Activated gamma-delta T cell treated with anti-CD3 and anti-CD28 coated beads, Interleukin-2, amount 50 U/mL, for 16 hours (primary cell): Measurements from ENCODE around the gene WNT3A.
"Not testable (repeated sequence)": the region's sequence is repeated elsewhere in the genome, so short reads cannot be mapped to it uniquely, and the experiment has no call there.

Source experiments
- DNase-seq: peaks from one replicate; pipeline ENCODE4 v3.0.0-alpha.2; 2020; ENCODE audit warnings: low read depth

Gene WNT3A

GRCh38 chr1:228006786-228007048, at the start of gene WNT3A:
TSS of gene WNT3A (plus strand) at chr1:228006998. CDS start at chr1:228007129, 131 bp downstream.
- no peak for DNase-seq

- no peak for DNase-seq
Observed at GRCh38 chr1:227958617-227959324, 48.0 kb upstream of the WNT3A start.

GRCh38 chr1:227959325-227959860, 47.4 kb upstream of the WNT3A start:
- no peak for DNase-seq

GRCh38 chr1:227961651-227962466, 44.9 kb upstream of the WNT3A start:
- no peak for DNase-seq

- not testable (repeated sequence) for DNase-seq
Observed at GRCh38 chr1:227966733-227967132, 40.1 kb upstream of the WNT3A start.

GRCh38 chr1:227967815-227968214, 39.0 kb upstream of the WNT3A start:
- not testable (repeated sequence) for DNase-seq

- not testable (repeated sequence) for DNase-seq
Observed at GRCh38 chr1:227970076-227970995, 36.5 kb upstream of the WNT3A start.

GRCh38 chr1:227971216-227971615, 35.6 kb upstream of the WNT3A start:
- DNase-seq: not testable (repeated sequence)

- not testable (repeated sequence) for DNase-seq
Observed at GRCh38 chr1:227971643-227972282, 35.0 kb upstream of the WNT3A start.

GRCh38 chr1:227972283-227972679, 34.5 kb upstream of the WNT3A start:
- DNase-seq: not testable (repeated sequence)

- not testable (repeated sequence) for DNase-seq
Observed at GRCh38 chr1:227972843-227973374, 33.9 kb upstream of the WNT3A start.

- not testable (repeated sequence) for DNase-seq
Observed at GRCh38 chr1:227973724-227974288, 33.0 kb upstream of the WNT3A start.

GRCh38 chr1:227975583-227976283, 31.1 kb upstream of the WNT3A start:
- DNase-seq: not testable (repeated sequence)

GRCh38 chr1:227987181-227987580, 19.6 kb upstream of the WNT3A start:
- DNase-seq: no peak

- DNase-seq: no peak
Observed at GRCh38 chr1:227994632-227995300, 12.0 kb upstream of the WNT3A start.

GRCh38 chr1:227996187-227996950, 10.4 kb upstream of the WNT3A start:
- no peak for DNase-seq

- no peak for DNase-seq
Observed at GRCh38 chr1:227998374-227999055, 8.3 kb upstream of the WNT3A start.
